Natural killer cell (primary cell): ENCODE measurements around the gene PPCS. TPM values are rescaled to one million over a fixed set of nuclear protein-coding genes. Genes with fewer than 3 reads are reported as not detected.
"Not testable (repeated sequence)": the region's sequence is repeated elsewhere in the genome, so short reads cannot be mapped to it uniquely, and the experiment has no call there.

Source experiments
- ATAC-seq, 3 donors: fragments of 150-1000 bp in 2 of 3; fragments of 200-7000 bp in 1 of 3; cut with Tn5 transposase; 1 replicate in 1 of 3; 2 replicates in 2 of 3; pipeline ENCODE4 v1.10.0; 2021; ENCODE audit warnings: mild to moderate bottlenecking in 2 of 3, moderate library complexity in 2 of 3
- DNase-seq, 2 donors: peaks; one replicate each; pipeline versions ENCODE4 v3.0.0 to v3.0.0-alpha.2; 2013 to 2021; ENCODE audit warnings: mixed read lengths in 1 of 2
- H3K27ac ChIP-seq: one replicate; pipeline ENCODE4 v1.5.1; 2013; ENCODE audit warnings: mild to moderate bottlenecking, low read length
- H3K27me3 ChIP-seq: one replicate; pipeline ENCODE4 v1.6.1; 2013; ENCODE audit warnings: low read length; ENCODE audit not compliant: control insufficient read depth, insufficient read depth
- H3K36me3 ChIP-seq: one replicate; pipeline ENCODE4 v1.6.1; 2013; ENCODE audit warnings: low read length; ENCODE audit not compliant: control insufficient read depth, insufficient read depth
- H3K4me1 ChIP-seq: one replicate; pipeline ENCODE4 v1.6.1; 2013; ENCODE audit warnings: low read length; ENCODE audit not compliant: control insufficient read depth, insufficient read depth
- H3K4me3 ChIP-seq: one replicate; pipeline ENCODE4 v1.5.1; 2013; ENCODE audit warnings: low read length
- H3K9me3 ChIP-seq: one replicate; pipeline ENCODE4 v1.6.1; 2013; ENCODE audit warnings: low read length; ENCODE audit not compliant: control insufficient read depth, insufficient read depth
- H3K27ac Mint-ChIP-seq, 2 donors: one replicate each; pipeline ENCODE4 v1.8.0; 2022; ENCODE audit warnings: mild to moderate bottlenecking in 2 of 2, mixed read lengths in 2 of 2, moderate library complexity in 1 of 2
- H3K27me3 Mint-ChIP-seq, 2 donors: one replicate each; pipeline ENCODE4 v1.8.0; 2022; ENCODE audit warnings: low read depth in 2 of 2, mixed read lengths in 2 of 2
- H3K36me3 Mint-ChIP-seq: one replicate; pipeline ENCODE4 v1.8.0; 2022; ENCODE audit warnings: mixed read lengths
- H3K4me1 Mint-ChIP-seq, 2 donors: one replicate each; pipeline ENCODE4 v1.8.0; 2022; ENCODE audit warnings: mixed read lengths in 2 of 2
- H3K4me3 Mint-ChIP-seq: one replicate; pipeline ENCODE4 v1.8.0; 2022; ENCODE audit warnings: mild to moderate bottlenecking, moderate library complexity, mixed read lengths
- H3K9me3 Mint-ChIP-seq, 2 donors: one replicate each; pipeline ENCODE4 v1.8.0; 2022; ENCODE audit warnings: mixed read lengths in 2 of 2
- WGBS: methylation state at CpG from one replicate; pipeline ENCODE4 v1.1.7; 2013; ENCODE audit warnings: missing lambda C conversion rate; ENCODE audit not compliant: insufficient coverage; 5-methylcytosine and 5-hydroxymethylcytosine counted together
- intact Hi-C: fragments of 100-400 bp; cut with micrococcal nuclease; formaldehyde crosslinking; loops from one replicate; pipeline ENCODE4 v1.14.2; 2022
- total RNA-seq, 4 donors: library from RNA; stranded (reverse); fragments of 120-200 nt in 1 of 4; gene quantifications; one replicate each; pipeline versions ENCODE4 v1.2.3 to v1.2.4, GENCODE V29; 2013 to 2022
- TF ChIP-seq, protein P1 (sequence below): fragments of 200-600 bp; IDR thresholded peaks from one replicate; pipeline ENCODE4 v1.8.0; 2022; ENCODE audit warnings: antibody characterized with exemption

Gene PPCS
- total RNA-seq, 3 donors from 2014 or later (not counting 1 experiment from before 2014, with no cell fraction given) = 44.2 to 54.5 (median 50.2) TPM

DNA sequence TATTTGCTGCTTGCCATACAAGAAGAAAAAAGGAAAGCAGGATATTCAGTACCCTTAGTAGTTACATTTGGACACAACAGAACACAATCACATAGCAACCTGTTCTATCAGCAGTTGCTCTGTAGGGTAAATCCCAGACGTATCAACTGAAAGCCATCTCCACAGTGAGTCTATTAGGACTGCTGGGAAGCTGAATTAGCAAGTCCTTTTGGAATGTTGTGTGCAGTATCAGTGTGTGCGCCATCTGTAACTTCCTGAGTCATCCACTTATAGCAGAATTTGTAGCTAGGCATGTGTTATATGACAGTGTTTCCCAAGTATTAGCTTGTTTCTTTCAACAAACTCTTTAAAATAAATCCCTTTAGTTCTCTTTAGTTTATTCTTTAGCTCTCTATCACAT is 28.0 kb downstream of the PPCS start:
- ATAC-seq = no peak
- no peaks in the 10 kb centered on the region for H3K27me3 Mint-ChIP-seq
- H3K27ac ChIP-seq = no peak overlapping the region
- no peaks in the 10 kb centered on the region for H3K4me1 Mint-ChIP-seq
- H3K4me3 ChIP-seq = no peak overlapping the region
- DNase-seq = no peak
- H3K9me3 Mint-ChIP-seq = no peaks in the 10 kb centered on the region
- no peak overlapping the region for H3K4me3 Mint-ChIP-seq
- no peaks in the 10 kb centered on the region for H3K4me1 ChIP-seq
- H3K27ac Mint-ChIP-seq = no peak overlapping the region
- H3K27me3 ChIP-seq = no peaks in the 10 kb centered on the region
- H3K36me3 Mint-ChIP-seq = no peaks in the 10 kb centered on the region
- TF ChIP-seq, protein P1, sequence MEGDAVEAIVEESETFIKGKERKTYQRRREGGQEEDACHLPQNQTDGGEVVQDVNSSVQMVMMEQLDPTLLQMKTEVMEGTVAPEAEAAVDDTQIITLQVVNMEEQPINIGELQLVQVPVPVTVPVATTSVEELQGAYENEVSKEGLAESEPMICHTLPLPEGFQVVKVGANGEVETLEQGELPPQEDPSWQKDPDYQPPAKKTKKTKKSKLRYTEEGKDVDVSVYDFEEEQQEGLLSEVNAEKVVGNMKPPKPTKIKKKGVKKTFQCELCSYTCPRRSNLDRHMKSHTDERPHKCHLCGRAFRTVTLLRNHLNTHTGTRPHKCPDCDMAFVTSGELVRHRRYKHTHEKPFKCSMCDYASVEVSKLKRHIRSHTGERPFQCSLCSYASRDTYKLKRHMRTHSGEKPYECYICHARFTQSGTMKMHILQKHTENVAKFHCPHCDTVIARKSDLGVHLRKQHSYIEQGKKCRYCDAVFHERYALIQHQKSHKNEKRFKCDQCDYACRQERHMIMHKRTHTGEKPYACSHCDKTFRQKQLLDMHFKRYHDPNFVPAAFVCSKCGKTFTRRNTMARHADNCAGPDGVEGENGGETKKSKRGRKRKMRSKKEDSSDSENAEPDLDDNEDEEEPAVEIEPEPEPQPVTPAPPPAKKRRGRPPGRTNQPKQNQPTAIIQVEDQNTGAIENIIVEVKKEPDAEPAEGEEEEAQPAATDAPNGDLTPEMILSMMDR = no peak
- WGBS = 100% methylated on average over 2 of the region's 2 CpGs
- peaks cover 5% of the 10 kb centered on the region for H3K36me3 ChIP-seq
- no peaks in the 10 kb centered on the region for H3K9me3 ChIP-seq
- intact Hi-C loops = no loop called here

DNA sequence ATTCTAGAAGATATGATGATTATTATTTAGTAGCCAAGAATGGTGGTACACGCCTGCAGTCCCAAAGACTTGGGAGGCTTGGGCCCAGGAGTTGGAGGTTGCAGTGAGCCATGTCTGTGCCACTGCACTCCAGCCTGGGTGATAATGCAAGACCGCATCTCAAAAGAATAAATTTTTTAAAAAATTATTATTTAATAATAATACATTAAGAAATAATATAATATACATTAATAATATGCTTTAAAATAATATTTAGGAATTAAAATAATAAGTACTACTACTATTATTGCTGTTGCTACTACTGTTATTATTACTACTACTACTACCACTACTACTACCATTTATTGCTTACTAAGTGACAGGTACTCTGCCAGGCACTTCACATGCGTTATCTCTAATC is 33.9 kb downstream of the PPCS start:
- no peak for ATAC-seq

DNA sequence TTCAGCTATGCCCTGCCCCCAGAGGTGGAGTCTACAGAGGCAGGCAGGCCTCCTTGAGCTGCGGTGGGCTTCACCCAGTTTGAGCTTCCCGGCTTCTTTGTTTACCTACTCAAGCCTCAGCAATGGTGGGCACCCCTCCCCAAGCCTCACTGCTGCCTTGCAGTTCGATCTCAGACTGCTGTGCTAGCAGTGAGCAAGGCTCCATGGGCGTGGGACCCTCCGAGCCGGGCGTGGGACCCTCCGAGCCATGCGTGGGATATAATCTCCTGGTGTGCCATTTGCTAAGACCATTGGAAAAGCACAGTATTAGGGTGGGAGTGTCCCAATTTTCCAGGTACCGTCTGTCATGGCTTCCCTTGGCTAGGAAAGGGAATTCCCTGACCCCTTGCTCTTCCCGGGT is 45.7 kb downstream of the PPCS start:
- ATAC-seq, H3K36me3 ChIP-seq, H3K4me3 ChIP-seq, H3K27me3 Mint-ChIP-seq, H3K27ac Mint-ChIP-seq, H3K4me1 Mint-ChIP-seq, DNase-seq, H3K9me3 Mint-ChIP-seq, H3K4me3 Mint-ChIP-seq, H3K27ac ChIP-seq, H3K27me3 ChIP-seq, intact Hi-C loops, H3K4me1 ChIP-seq: not testable (repeated sequence)
- 87% methylated on average over 11 of the region's 11 CpGs for WGBS
- peaks cover 54% of the 10 kb centered on the region for H3K36me3 Mint-ChIP-seq
- H3K9me3 ChIP-seq = peaks cover 21% of the 10 kb centered on the region

More for the DNA sequence above, 33.9 kb downstream of the PPCS start:
- Mint-ChIP-seq H3K4me3 (no peak overlapping the region), H3K4me1 (no peaks in the 10 kb centered on the region), H3K9me3 (peaks cover 0 to 2% of the 10 kb centered on the region in 2 donors), H3K36me3 (peaks cover 8% of the 10 kb centered on the region), H3K27me3 (no peaks in the 10 kb centered on the region), H3K27ac (no peak overlapping the region)
- intact Hi-C loops = no loop called here
- Histone ChIP-seq H3K27ac (no peak overlapping the region), H3K4me3 (no peak overlapping the region), H3K27me3 (no peaks in the 10 kb centered on the region), H3K36me3 (no peaks in the 10 kb centered on the region), H3K9me3 (no peaks in the 10 kb centered on the region), H3K4me1 (no peaks in the 10 kb centered on the region)
- DNase-seq = no peak
- 96% methylated on average over 2 of the region's 3 CpGs for WGBS
- TF ChIP-seq, protein P1 = no peak

DNA sequence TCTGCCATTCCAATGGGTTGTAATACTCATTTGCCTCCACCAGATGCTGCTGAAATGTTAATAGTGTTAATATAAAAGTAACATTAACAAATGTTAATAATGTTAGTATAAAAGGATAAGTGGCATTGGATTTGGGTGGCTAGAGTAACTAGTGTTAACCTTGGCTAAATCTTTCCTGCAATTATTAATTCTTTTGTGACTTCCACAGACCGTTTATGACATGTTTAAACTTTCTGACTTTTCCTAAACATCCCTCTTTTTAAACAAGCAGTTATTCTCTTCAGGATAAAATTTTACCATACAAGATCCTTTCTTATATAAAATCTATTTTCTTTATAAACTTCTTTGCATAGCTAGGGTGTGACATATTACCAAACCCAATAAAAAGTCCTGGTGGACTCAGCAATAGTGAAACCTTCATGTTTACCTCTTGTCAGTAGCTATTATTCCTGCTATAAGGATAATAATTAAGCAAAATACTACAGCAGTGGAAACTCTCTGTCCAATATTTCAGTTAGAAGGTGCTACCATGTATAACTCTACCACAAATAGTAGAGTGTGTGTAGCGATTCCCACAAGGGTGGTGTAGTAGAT is 48.3 kb downstream of the PPCS start:
- ATAC-seq = no peak
- Histone ChIP-seq H3K4me3 (no peak overlapping the region), H3K27me3 (no peaks in the 10 kb centered on the region), H3K4me1 (no peaks in the 10 kb centered on the region), H3K9me3 (peaks cover 32% of the 10 kb centered on the region), H3K27ac (no peak overlapping the region), H3K36me3 (no peaks in the 10 kb centered on the region)
- Mint-ChIP-seq H3K36me3 (peaks cover 68% of the 10 kb centered on the region), H3K4me1 (no peaks in the 10 kb centered on the region), H3K9me3 (peaks cover 2 to 10% of the 10 kb centered on the region in 2 donors), H3K4me3 (no peak overlapping the region), H3K27me3 (no peaks in the 10 kb centered on the region), H3K27ac (no peak overlapping the region)
- TF ChIP-seq, protein P1 = no peak
- intact Hi-C loops = no loop called here
- WGBS = 82% methylated on average over 1 of the region's 2 CpGs
- no peak for DNase-seq
